Right lobe of liver (tissue), 4 donors: Measurements from ENCODE around the gene SIX5.

ENCODE experiments used
- CTCF ChIP-seq, 4 donors: fragments of 200-600 bp in 3 of 4; fragments of 450-650 bp in 1 of 4; IDR thresholded peaks; one replicate each; pipeline versions ENCODE4 v1.5.1 to v1.8.0; 2016 to 2022; ENCODE audit warnings: antibody characterized with exemption in 4 of 4, mild to moderate bottlenecking in 2 of 4
- POLR2A ChIP-seq: fragments of 450-650 bp; IDR thresholded peaks from one replicate; pipeline ENCODE4 v1.6.1; 2017; ENCODE audit warnings: antibody characterized with exemption, mild to moderate bottlenecking
- donor health status: DM: no; HTN: no; CAD: no.
- donor health status: DM: no; HTN: no; CAD: no.
- donor health status: DM: no; HTN: yes; CAD: no.

- TF ChIP-seq CTCF (IDR thresholded peaks at IDR 0.05): no peak
- no peak for TF ChIP-seq POLR2A
These were observed 25.6 kb upstream of the SIX5 start for GRCh38 chr19:45794627-45795026.
